GM12878 (cell line): ENCODE measurements around the gene EMC6.
A peak's percentile ranks its signal among the peaks of the same experiment; 100 is the strongest.

Source experiments
- CTCF ChIP-seq, 3 experiments: IDR thresholded peaks in 2 of 3; conservative IDR thresholded peaks in 1 of 3; 2 replicates each; pipeline ENCODE4 v1.5.1; 2011; ENCODE audit warnings: low read depth in 3 of 3, low read length in 3 of 3, mild to moderate bottlenecking in 3 of 3, control low read depth in 2 of 3, moderate library complexity in 2 of 3, inconsistent platforms in 1 of 3, mixed read lengths in 1 of 3; ENCODE audit not compliant: control insufficient read depth in 2 of 3, insufficient read depth in 1 of 3; ENCODE audit errors: extremely low read depth in 1 of 3
- E2F8 ChIP-seq: fragments of 450-650 bp; IDR thresholded peaks from 2 replicates; pipeline ENCODE4 v1.6.1; 2018; ENCODE audit warnings: mild to moderate bottlenecking, low read depth, moderate library complexity; ENCODE audit not compliant: partially characterized antibody
- EZH2 ChIP-seq: IDR thresholded peaks from 2 replicates; pipeline ENCODE4 v1.6.1; 2012; ENCODE audit warnings: low read depth, mild to moderate bottlenecking, control low read depth, inconsistent platforms, low read length, borderline replicate concordance; ENCODE audit not compliant: control insufficient read depth
- MYC ChIP-seq: IDR thresholded peaks from 2 replicates; pipeline ENCODE4 v1.6.1; 2011; ENCODE audit warnings: mild to moderate bottlenecking, low read length, moderate library complexity, inconsistent platforms; ENCODE audit not compliant: insufficient read depth, insufficient replicate concordance, insufficient read length, severe bottlenecking
- POLR2A ChIP-seq: IDR thresholded peaks from 2 replicates; pipeline ENCODE4 v1.6.1; 2011; ENCODE audit warnings: low read depth, mild to moderate bottlenecking, low read length

- TF ChIP-seq MYC (no peak), CTCF (IDR thresholded peaks at IDR 0.05 in 2 of 3, conservative IDR thresholded peaks at IDR 0.05 in 1 of 3; ENCODE audit: control insufficient read depth in 2 of 3, extremely low read depth in 1 of 3, insufficient read depth in 1 of 3, low read depth in 3 of 3, low read length in 3 of 3) (no peak), EZH2 (no peak), POLR2A (peak; percentile 96), E2F8 (no peak)
Measured at GRCh38 chr17:3668279-3669084, at the start of gene EMC6, which contains the start of gene TAX1BP3.
